GM18502 (cell line): Measurements from ENCODE around the gene SH3GLB1.

ENCODE experiments used
- ATAC-seq: cut with Tn5 transposase; IDR thresholded peaks from one replicate; pipeline ENCODE4 v1.9.1; 2021; ENCODE audit warnings: mild to moderate bottlenecking; ENCODE audit not compliant: unreplicated experiment, poor library complexity

SH3GLB1 gene

GRCh38 chr1:86731416-86731815 lies 27.0 kb downstream of the SH3GLB1 start:
- no peak for ATAC-seq

GRCh38 chr1:86733340-86733739 lies 29.0 kb downstream of the SH3GLB1 start:
- no peak for ATAC-seq

GRCh38 chr1:86739648-86740509 lies 35.5 kb downstream of the SH3GLB1 start:
- ATAC-seq: peak; percentile 79

- no peak for ATAC-seq
These were observed 37.7 kb downstream of the SH3GLB1 start for GRCh38 chr1:86741947-86742572.

- ATAC-seq: no peak
These were observed 42.9 kb downstream of the SH3GLB1 start for GRCh38 chr1:86747304-86747703.

- no peak for ATAC-seq
These were observed 44.4 kb downstream of the SH3GLB1 start for GRCh38 chr1:86748622-86749373.

GRCh38 chr1:86750076-86750475 lies 45.7 kb downstream of the SH3GLB1 start:
- ATAC-seq: no peak

- ATAC-seq: no peak
These were observed 46.2 kb downstream of the SH3GLB1 start for GRCh38 chr1:86750530-86750929.

- no peak for ATAC-seq
These were observed 47.5 kb downstream of the SH3GLB1 start for GRCh38 chr1:86751923-86752322.

GRCh38 chr1:86753700-86754099 lies 49.3 kb downstream of the SH3GLB1 start:
- ATAC-seq: no peak

- no peak for ATAC-seq
These were observed 50.0 kb downstream of the SH3GLB1 start for GRCh38 chr1:86754265-86754974.

- no peak for ATAC-seq
These were observed 51.7 kb downstream of the SH3GLB1 start for GRCh38 chr1:86756062-86756406.

- ATAC-seq: no peak
These were observed 53.1 kb downstream of the SH3GLB1 start for GRCh38 chr1:86757272-86757984.

GRCh38 chr1:86758570-86758969 lies 54.2 kb downstream of the SH3GLB1 start:
- ATAC-seq: no peak

- ATAC-seq: no peak
These were observed 55.8 kb downstream of the SH3GLB1 start for GRCh38 chr1:86760199-86760598.

- ATAC-seq: no peak
These were observed 58.0 kb downstream of the SH3GLB1 start for GRCh38 chr1:86762336-86762735.

- no peak for ATAC-seq
These were observed 60.1 kb downstream of the SH3GLB1 start for GRCh38 chr1:86764523-86764922.

GRCh38 chr1:86765073-86765472 lies 60.7 kb downstream of the SH3GLB1 start:
- ATAC-seq: no peak

- ATAC-seq: no peak
These were observed 61.3 kb downstream of the SH3GLB1 start for GRCh38 chr1:86765674-86766073.

GRCh38 chr1:86768554-86768953 lies 64.2 kb downstream of the SH3GLB1 start:
- ATAC-seq: no peak
